Epithelial cell of esophagus (primary cell): ENCODE data around the gene SMIM22.

Source experiments
- DNase-seq: peaks from one replicate; pipeline ENCODE4 v3.0.0; 2010; ENCODE audit warnings: low read depth
- H3K4me3 ChIP-seq: 2 replicates; pipeline ENCODE4 v1.5.1; 2011; ENCODE audit warnings: mild to moderate bottlenecking, low read length, control low read depth
- CTCF ChIP-seq: IDR thresholded peaks from 2 replicates; pipeline ENCODE4 v1.5.1; 2011; ENCODE audit warnings: low read depth, mild to moderate bottlenecking, low read length, control low read depth, inconsistent platforms; ENCODE audit not compliant: insufficient read depth; ENCODE audit errors: missing control alignments

Gene SMIM22

DNA sequence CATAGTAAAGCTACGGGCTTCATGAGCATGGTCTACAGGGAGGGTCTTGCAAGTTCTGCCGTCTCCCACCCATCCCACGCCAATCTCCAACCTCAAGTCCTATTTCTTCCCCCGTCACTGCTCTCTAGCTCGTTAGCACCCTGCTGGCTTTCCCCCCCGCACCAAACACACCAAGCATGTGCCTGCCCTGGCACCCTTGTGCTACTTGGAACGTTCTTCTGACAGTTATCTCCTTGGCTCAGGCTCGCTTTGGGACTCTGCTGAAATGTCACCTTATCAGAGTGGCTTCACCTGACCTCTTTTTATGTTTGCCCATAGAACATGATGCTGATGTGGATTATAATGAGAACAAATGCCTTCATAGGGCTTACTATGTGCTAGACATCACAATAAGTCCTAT is 30.0 kb downstream of the SMIM22 start:
- no peak overlapping the region for H3K4me3 ChIP-seq
- DNase-seq, result no peak
- no peak for TF ChIP-seq CTCF

GRCh38 chr16:4826526-4826925 is 31.4 kb downstream of the SMIM22 start:
- H3K4me3 ChIP-seq, result no peak overlapping the region
- TF ChIP-seq CTCF, result no peak
- no peak for DNase-seq

GRCh38 chr16:4826980-4827379 is 31.8 kb downstream of the SMIM22 start:
- DNase-seq, result no peak
- no peak overlapping the region for H3K4me3 ChIP-seq
- no peak for TF ChIP-seq CTCF

DNA sequence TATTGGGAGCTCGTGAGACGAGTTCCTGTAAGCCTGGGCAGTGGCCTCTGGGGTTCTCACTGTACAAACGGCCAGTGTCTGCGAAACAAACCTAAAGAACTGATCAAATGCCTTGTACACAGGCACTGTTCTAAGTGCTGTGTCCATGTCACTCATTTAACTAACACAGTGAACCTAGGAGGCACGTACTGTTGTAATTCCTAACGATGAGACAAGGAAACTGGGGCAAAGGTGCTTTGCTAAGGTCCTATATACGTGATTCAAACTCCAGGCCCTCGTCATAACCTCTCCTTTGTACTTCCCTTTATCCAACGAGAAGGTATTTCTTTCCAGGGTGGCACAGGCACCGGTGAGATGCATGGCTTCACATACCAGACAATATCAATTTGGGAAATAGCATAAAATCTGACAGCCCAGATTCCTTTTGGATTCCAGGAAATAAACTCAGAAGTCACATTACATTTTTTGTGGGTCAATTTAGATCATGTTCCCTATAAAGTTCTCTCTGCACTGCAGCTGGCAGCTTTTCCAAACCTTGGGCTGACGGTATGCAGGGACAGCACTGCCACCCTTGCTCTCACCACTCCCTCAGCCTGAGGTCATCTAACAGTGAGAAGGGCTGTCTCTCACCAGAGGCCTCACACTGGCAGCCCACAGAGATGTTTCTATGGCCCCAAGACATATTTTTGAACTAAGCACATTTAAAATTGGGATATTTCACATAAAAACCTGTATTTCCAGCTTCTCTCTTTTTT is 33.6 kb downstream of the SMIM22 start:
- no peak for TF ChIP-seq CTCF

DNA sequence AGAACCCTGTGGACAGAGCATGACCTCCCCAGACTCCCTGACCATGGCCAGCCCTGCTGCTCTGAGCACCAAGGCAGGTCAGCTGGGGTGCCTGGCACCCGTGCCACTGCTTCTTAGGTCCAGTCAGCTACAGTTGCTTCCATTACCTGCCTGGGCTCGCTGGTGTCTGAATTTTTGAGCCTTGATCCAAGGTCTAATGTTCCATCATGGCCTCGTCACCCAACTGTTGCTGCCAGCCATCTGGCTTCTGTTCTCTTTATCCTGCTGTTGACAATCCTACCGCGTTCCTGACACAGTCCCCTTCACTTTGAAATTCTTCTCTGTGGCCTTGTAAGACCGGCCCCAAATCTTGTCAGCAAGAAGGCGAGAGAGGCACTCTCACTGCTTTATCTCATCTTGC is 35.2 kb downstream of the SMIM22 start:
- TF ChIP-seq CTCF, result no peak
- H3K4me3 ChIP-seq, result no peak overlapping the region

More for the DNA sequence above, 33.6 kb downstream of the SMIM22 start:
- no peak overlapping the region for H3K4me3 ChIP-seq
- no peak for DNase-seq

DNA sequence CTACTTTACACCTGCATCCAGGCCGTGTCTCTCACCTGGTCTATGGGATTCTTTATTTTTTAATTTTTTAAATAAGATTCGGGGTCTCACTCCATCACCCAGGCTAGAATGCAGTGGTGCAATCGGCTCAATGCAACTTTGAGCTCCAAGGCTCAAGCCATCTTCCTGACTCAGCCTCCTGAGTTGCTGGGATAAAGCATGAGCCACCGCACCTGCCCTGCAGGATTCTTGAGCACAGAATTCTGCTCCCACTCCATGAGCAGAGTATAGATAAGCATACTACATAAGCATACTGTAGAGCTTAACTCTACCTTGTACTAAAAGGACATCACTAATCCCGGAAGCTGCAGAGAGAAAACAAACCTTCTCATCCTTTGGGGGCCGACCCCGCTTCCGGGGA is 36.4 kb downstream of the SMIM22 start:
- H3K4me3 ChIP-seq, result no peak overlapping the region
- TF ChIP-seq CTCF, result no peak
- DNase-seq, result no peak

More for the DNA sequence above, 35.2 kb downstream of the SMIM22 start:
- DNase-seq, result no peak
